B cell (primary cell): ENCODE measurements around the gene ATF7IP2.

ENCODE experiments used
- EZH2 ChIP-seq: IDR thresholded peaks from 2 replicates; pipeline ENCODE4 v1.6.1; 2012; ENCODE audit warnings: borderline replicate concordance, low read depth, mild to moderate bottlenecking, moderate library complexity, low read length; ENCODE audit not compliant: insufficient read depth, poor library complexity, severe bottlenecking
- TF ChIP-seq, protein P1 (sequence below): fragments of 200-600 bp; IDR thresholded peaks from one replicate; pipeline ENCODE4 v1.8.0; 2022; ENCODE audit warnings: antibody characterized with exemption, mild to moderate bottlenecking

- TF ChIP-seq, protein P1, sequence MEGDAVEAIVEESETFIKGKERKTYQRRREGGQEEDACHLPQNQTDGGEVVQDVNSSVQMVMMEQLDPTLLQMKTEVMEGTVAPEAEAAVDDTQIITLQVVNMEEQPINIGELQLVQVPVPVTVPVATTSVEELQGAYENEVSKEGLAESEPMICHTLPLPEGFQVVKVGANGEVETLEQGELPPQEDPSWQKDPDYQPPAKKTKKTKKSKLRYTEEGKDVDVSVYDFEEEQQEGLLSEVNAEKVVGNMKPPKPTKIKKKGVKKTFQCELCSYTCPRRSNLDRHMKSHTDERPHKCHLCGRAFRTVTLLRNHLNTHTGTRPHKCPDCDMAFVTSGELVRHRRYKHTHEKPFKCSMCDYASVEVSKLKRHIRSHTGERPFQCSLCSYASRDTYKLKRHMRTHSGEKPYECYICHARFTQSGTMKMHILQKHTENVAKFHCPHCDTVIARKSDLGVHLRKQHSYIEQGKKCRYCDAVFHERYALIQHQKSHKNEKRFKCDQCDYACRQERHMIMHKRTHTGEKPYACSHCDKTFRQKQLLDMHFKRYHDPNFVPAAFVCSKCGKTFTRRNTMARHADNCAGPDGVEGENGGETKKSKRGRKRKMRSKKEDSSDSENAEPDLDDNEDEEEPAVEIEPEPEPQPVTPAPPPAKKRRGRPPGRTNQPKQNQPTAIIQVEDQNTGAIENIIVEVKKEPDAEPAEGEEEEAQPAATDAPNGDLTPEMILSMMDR, result no peak
- no peak for TF ChIP-seq EZH2
Measured at GRCh38 chr16:10519929-10520868, 134.3 kb downstream of the ATF7IP2 start.
